HG02759 (cell line): ENCODE data around the gene KDM4B.

Experiments used
- ATAC-seq: cut with Tn5 transposase; IDR thresholded peaks from one replicate; pipeline ENCODE4 v1.9.1; 2021; ENCODE audit warnings: mild to moderate bottlenecking, moderate library complexity; ENCODE audit not compliant: unreplicated experiment

KDM4B gene

GRCh38 chr19:5086230-5086629 is 117.3 kb downstream of the KDM4B start:
- ATAC-seq, result no peak

- ATAC-seq, result no peak
These were observed 118.0 kb downstream of the KDM4B start for GRCh38 chr19:5086725-5087439.

GRCh38 chr19:5089283-5089682 is 120.4 kb downstream of the KDM4B start:
- ATAC-seq, result no peak

- no peak for ATAC-seq
These were observed 121.6 kb downstream of the KDM4B start for GRCh38 chr19:5090465-5091017.

DNA sequence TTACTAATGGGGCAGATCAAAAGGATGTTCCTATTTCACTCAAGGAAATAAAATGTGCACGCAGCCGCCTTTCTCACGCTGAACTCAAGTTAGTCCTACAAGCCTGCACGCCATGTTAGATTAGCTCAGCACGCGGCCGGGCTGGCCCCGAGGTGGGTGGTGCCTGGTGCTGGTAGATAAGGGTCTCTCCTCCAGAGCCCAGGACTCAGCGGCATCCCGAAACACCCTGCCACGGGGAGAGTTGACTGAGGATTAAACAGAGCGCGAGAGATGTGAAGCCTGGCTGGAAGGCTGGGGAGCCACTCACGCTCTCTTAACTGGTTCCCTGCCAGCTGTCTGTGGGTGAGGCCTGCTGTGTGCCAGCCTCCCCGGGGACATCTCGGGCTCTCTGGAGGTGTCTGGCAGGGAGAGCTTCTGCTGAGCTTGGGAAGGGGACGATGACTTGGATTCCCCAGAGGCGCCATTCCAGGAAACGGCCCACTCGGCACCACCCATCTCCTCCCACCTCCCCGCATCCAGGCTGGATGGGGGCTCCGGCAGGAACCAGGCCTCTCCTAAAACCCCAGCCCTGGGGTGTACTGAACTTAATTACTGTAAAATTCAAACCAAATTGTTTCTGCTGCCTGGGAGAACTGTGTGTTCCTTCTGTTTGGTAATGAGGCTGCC is 122.2 kb downstream of the KDM4B start:
- no peak for ATAC-seq

GRCh38 chr19:5091684-5092480 is 123.0 kb downstream of the KDM4B start:
- no peak for ATAC-seq

DNA sequence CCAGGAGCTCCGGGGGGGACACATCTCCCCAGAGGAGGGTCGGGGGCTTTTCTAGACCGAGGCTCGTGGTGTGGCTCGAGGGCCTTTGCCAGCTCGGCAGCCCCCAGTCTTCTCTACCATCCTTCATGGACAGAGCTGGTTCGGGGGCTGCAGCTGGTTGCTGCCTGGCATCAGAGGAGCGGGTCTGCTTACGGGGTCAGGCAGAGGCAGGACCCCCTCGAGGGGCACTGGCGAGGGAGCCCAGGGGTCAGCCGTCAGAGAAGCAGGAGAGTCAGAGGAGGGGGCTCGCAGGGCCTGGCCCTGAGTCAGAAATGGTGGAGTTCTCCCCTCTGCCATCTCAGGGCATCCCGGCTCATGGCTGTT is 123.5 kb downstream of the KDM4B start:
- no peak for ATAC-seq

GRCh38 chr19:5093297-5093928 is 124.5 kb downstream of the KDM4B start:
- ATAC-seq, result no peak

- ATAC-seq, result no peak
These were observed 125.2 kb downstream of the KDM4B start for GRCh38 chr19:5093948-5094718.

GRCh38 chr19:5094768-5095567 is 126.1 kb downstream of the KDM4B start:
- ATAC-seq, result no peak

- no peak for ATAC-seq
These were observed 126.6 kb downstream of the KDM4B start for GRCh38 chr19:5095568-5095850.

DNA sequence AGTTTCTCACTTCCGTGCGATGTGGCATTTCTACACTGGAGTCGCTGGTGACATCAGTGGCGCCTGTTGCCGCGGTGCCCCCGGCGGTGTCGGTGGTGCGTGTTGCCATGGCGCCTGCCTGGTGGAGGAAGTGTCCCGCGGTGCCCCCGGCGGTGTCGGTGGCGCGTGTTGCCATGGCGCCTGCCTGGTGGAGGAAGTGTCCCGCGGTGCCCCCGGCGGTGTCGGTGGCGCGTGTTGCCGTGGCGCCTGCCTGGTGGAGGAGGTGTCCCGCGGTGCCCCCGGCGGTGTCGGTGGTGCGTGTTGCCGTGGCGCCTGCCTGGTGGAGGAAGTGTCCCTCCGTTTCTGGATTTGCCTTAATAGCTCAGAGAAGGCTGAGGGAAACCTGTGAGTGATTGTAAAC is 127.6 kb downstream of the KDM4B start:
- ATAC-seq, result no peak

GRCh38 chr19:5097331-5097930 is 128.5 kb downstream of the KDM4B start:
- ATAC-seq, result no peak

- ATAC-seq, result no peak
These were observed 129.2 kb downstream of the KDM4B start for GRCh38 chr19:5097959-5098623.

GRCh38 chr19:5098646-5099045 is 129.7 kb downstream of the KDM4B start:
- no peak for ATAC-seq

- no peak for ATAC-seq
These were observed 130.8 kb downstream of the KDM4B start for GRCh38 chr19:5099701-5100221.

DNA sequence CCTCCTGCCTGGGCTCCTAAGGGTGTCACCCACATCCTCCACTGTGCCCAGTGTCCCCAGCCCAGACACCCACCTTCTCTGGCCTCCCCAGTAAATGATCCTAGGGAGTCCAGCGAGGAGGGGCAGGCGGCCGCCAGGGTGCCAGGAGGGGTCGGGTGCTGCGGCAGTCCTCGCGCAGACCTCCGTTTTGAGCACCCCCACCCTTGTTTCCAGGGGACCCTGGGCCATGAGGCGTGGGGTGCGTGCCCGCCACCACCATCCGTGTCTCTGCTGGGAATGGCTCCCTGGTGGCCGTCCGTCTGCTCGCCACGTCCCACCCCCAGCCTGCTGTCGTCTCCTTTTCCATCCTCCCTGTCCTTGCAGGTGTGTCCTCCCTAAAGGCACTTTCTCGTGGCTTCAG is 133.0 kb downstream of the KDM4B start:
- no peak for ATAC-seq

DNA sequence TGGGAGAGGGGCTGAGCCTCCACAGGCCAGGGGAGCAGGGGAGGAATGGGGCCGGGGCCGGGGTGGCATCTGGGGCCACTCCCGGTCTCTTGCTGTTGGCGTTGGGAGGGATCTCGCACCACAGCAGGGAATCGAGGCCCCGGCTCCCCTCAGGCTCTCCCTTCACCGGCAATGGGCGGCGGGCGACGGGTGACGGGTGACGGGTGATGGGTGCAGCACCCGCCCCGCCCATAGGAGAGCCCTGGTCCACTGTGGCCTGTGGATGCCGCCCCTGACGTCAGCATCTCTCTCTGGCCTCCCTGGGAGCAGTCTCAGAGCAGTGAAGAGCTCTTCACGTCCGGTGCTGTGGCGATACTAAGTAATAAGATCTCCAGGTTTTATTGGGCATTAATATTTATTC is 133.6 kb downstream of the KDM4B start:
- ATAC-seq, result no peak
